C4-2B (cell line): Measurements from ENCODE around the gene IFNA16.
"Not testable (repeated sequence)": the region's sequence is repeated elsewhere in the genome, so short reads cannot be mapped to it uniquely, and the experiment has no call there.

Experiments
- ZFX ChIP-seq: fragments of 450-650 bp; IDR thresholded peaks from 2 replicates; pipeline ENCODE4 v1.6.1; 2017
- TF ChIP-seq, protein P1 (sequence below): fragments of 450-650 bp; conservative IDR thresholded peaks from 2 replicates; pipeline ENCODE4 v1.5.1; 2017; ENCODE audit warnings: mild to moderate bottlenecking

- TF ChIP-seq, protein P1, sequence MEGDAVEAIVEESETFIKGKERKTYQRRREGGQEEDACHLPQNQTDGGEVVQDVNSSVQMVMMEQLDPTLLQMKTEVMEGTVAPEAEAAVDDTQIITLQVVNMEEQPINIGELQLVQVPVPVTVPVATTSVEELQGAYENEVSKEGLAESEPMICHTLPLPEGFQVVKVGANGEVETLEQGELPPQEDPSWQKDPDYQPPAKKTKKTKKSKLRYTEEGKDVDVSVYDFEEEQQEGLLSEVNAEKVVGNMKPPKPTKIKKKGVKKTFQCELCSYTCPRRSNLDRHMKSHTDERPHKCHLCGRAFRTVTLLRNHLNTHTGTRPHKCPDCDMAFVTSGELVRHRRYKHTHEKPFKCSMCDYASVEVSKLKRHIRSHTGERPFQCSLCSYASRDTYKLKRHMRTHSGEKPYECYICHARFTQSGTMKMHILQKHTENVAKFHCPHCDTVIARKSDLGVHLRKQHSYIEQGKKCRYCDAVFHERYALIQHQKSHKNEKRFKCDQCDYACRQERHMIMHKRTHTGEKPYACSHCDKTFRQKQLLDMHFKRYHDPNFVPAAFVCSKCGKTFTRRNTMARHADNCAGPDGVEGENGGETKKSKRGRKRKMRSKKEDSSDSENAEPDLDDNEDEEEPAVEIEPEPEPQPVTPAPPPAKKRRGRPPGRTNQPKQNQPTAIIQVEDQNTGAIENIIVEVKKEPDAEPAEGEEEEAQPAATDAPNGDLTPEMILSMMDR: not testable (repeated sequence)
- not testable (repeated sequence) for TF ChIP-seq ZFX
Measured at GRCh38 chr9:21187487-21187886, 29.6 kb downstream of the IFNA16 start, which contains the start of gene IFNA4.
